CD14-positive monocyte (primary cell): ENCODE data around the gene NHERF2. TPM values are rescaled to one million over a fixed set of nuclear protein-coding genes. Genes with fewer than 3 reads are reported as not detected.

Experiments
- DNase-seq, 3 donors: peaks; one replicate each; pipeline ENCODE4 v3.0.0-alpha.2; 2011 to 2022
- H2AFZ ChIP-seq: 2 replicates; pipeline ENCODE4 v1.6.0; 2012; ENCODE audit warnings: mild to moderate bottlenecking, low read depth, low read length, inconsistent platforms; ENCODE audit not compliant: insufficient read depth, poor library complexity, severe bottlenecking
- H3K27ac ChIP-seq, 2 donors: 1 replicate in 1 of 2; 2 replicates in 1 of 2; pipeline ENCODE4 v1.5.1; 2012 to 2013; ENCODE audit warnings: low read length in 2 of 2, control low read depth in 1 of 2, inconsistent platforms in 1 of 2, low read depth in 1 of 2, mild to moderate bottlenecking in 1 of 2
- H3K27me3 ChIP-seq, 2 donors: one replicate each; pipeline versions ENCODE4 v1.6.0 to v1.6.1; 2011 to 2013; ENCODE audit warnings: low read length in 2 of 2; ENCODE audit not compliant: control insufficient read depth in 2 of 2, insufficient read depth in 2 of 2
- H3K36me3 ChIP-seq, 2 donors: replicated peaks in 1 of 2; 1 replicate in 1 of 2; 2 replicates in 1 of 2; pipeline versions ENCODE4 v1.5.1 to v1.6.1; 2012 to 2013; ENCODE audit warnings: low read length in 2 of 2, control low read depth in 1 of 2, inconsistent platforms in 1 of 2, mild to moderate bottlenecking in 1 of 2; ENCODE audit not compliant: insufficient read depth in 2 of 2, control insufficient read depth in 1 of 2
- H3K4me1 ChIP-seq, 2 donors: 1 replicate in 1 of 2; 2 replicates in 1 of 2; pipeline versions ENCODE4 v1.5.1 to v1.6.1; 2012 to 2013; ENCODE audit warnings: low read length in 2 of 2, control low read depth in 1 of 2, inconsistent platforms in 1 of 2, mild to moderate bottlenecking in 1 of 2, moderate library complexity in 1 of 2; ENCODE audit not compliant: insufficient read depth in 2 of 2, control insufficient read depth in 1 of 2
- H3K4me2 ChIP-seq: replicated peaks from 2 replicates; pipeline ENCODE3; 2012; ENCODE audit warnings: low read length, moderate library complexity, mild to moderate bottlenecking; ENCODE audit not compliant: poor library complexity, severe bottlenecking; ENCODE audit errors: extremely low read depth
- H3K4me3 ChIP-seq, 3 experiments: fragments of 200-600 bp in 1 of 3; sonication (generic) in 1 of 3; replicated peaks in 1 of 3; 1 replicate in 2 of 3; 2 replicates in 1 of 3; pipeline ENCODE4 v1.5.1; 2011 to 2013; ENCODE audit warnings: low read length in 3 of 3, mild to moderate bottlenecking in 3 of 3, control low read depth in 2 of 3, low read depth in 2 of 3, inconsistent platforms in 1 of 3, moderate library complexity in 1 of 3
- H3K79me2 ChIP-seq: 2 replicates; pipeline ENCODE4 v1.6.0; 2012; ENCODE audit warnings: mild to moderate bottlenecking, control low read depth, inconsistent platforms, low read length, moderate library complexity; ENCODE audit not compliant: insufficient read depth
- H3K9ac ChIP-seq: 2 replicates; pipeline ENCODE4 v1.6.0; 2017; ENCODE audit warnings: low read length, mild to moderate bottlenecking; ENCODE audit not compliant: insufficient read depth, poor library complexity, severe bottlenecking
- H3K9me3 ChIP-seq, 2 donors: replicated peaks in 1 of 2; 1 replicate in 1 of 2; 2 replicates in 1 of 2; pipeline versions ENCODE4 v1.5.1 to v1.6.1; 2012 to 2013; ENCODE audit warnings: low read length in 2 of 2, control low read depth in 1 of 2; ENCODE audit not compliant: control insufficient read depth in 1 of 2, insufficient read depth in 1 of 2
- H4K20me1 ChIP-seq: 2 replicates; pipeline ENCODE4 v1.6.0; 2012; ENCODE audit warnings: mild to moderate bottlenecking, low read length, control low read depth, moderate library complexity; ENCODE audit not compliant: insufficient read depth
- H3K27ac Mint-ChIP-seq, 7 donors: one replicate each; pipeline ENCODE4 v1.8.0; 2020; ENCODE audit warnings: mild to moderate bottlenecking in 7 of 7, mixed read lengths in 7 of 7, moderate library complexity in 6 of 7, inconsistent platforms in 2 of 7
- H3K27me3 Mint-ChIP-seq, 3 donors: one replicate each; pipeline ENCODE4 v1.8.0; 2021 to 2022; ENCODE audit warnings: low read depth in 3 of 3, mild to moderate bottlenecking in 3 of 3, mixed read lengths in 3 of 3, moderate library complexity in 3 of 3, inconsistent platforms in 1 of 3
- H3K36me3 Mint-ChIP-seq, 2 donors: one replicate each; pipeline ENCODE4 v1.8.0; 2020; ENCODE audit warnings: mixed read lengths in 2 of 2, inconsistent platforms in 1 of 2, mild to moderate bottlenecking in 1 of 2
- H3K4me1 Mint-ChIP-seq: one replicate; pipeline ENCODE4 v1.8.0; 2020; ENCODE audit warnings: mild to moderate bottlenecking, mixed read lengths
- H3K4me3 Mint-ChIP-seq, 2 donors: one replicate each; pipeline ENCODE4 v1.8.0; 2020; ENCODE audit warnings: mild to moderate bottlenecking in 2 of 2, mixed read lengths in 2 of 2, moderate library complexity in 1 of 2
- H3K9me3 Mint-ChIP-seq, 7 donors: one replicate each; pipeline ENCODE4 v1.8.0; 2020 to 2022; ENCODE audit warnings: mixed read lengths in 7 of 7, mild to moderate bottlenecking in 6 of 7, moderate library complexity in 6 of 7, inconsistent platforms in 2 of 7
- WGBS: methylation state at CpG from one replicate; pipeline ENCODE4 v1.1.5; 2013; ENCODE audit warnings: missing lambda C conversion rate; ENCODE audit not compliant: insufficient coverage; 5-methylcytosine and 5-hydroxymethylcytosine counted together
- intact Hi-C, 2 donors: fragments of 100-400 bp; cut with micrococcal nuclease; formaldehyde crosslinking; loops; one replicate each; pipeline versions ENCODE4 v1.15.0 to v1.15.1; 2023
- polyA plus RNA-seq, 3 donors: library from polyadenylated mRNA; depleted of rRNA in 1 of 3; unstranded in 2 of 3; stranded (reverse) in 1 of 3; fragments of 300-500 nt in 2 of 3; fragments of >200 nt in 1 of 3; fragmentation: Illumina TruSeq in 2 of 3; gene quantifications; 1 replicate in 2 of 3; 2 replicates in 1 of 3; pipeline ENCODE4 v1.2.3, GENCODE V29; 2012 to 2021
- TF ChIP-seq, protein P1 (sequence below): fragments of 200-600 bp; IDR thresholded peaks from one replicate; pipeline ENCODE4 v1.8.0; 2022; ENCODE audit warnings: antibody characterized with exemption, mild to moderate bottlenecking

NHERF2 gene
- polyA plus RNA-seq, 3 donors, result 0.66 to 8.2 (median 0.78) TPM

DNA sequence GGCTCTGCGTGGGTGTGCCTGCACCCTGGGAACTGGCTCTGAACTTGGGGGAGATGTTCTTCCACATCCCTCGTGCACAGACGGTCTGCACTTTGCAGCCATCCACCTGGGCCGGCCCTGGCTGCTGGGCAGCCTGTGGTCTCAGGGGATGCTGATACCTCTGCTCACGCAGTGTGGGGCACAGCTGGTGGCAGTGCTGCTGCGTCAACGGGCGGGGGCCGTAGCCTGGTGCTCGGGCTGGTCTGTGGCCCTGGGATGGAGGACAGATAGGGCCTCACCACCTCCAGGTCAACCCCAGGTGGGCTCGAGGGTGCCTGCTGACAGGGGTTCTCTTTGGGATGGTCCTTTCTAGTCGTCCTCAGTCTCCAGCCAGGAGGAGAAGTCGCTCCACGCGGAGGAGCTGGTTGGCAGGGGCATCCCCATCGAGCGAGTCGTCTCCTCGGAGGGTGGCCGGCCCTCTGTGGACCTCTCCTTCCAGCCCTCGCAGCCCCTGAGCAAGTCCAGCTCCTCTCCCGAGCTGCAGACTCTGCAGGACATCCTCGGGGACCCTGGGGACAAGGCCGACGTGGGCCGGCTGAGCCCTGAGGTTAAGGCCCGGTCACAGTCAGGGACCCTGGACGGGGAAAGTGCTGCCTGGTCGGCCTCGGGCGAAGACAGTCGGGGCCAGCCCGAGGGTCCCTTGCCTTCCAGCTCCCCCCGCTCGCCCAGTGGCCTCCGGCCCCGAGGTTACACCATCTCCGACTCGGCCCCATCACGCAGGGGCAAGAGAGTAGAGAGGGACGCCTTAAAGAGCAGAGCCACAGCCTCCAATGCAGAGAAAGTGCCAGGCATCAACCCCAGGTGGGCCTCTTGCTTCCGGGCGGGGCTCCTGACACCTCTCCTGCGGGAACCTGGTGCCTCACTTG, 57.4 kb downstream of the NHERF2 start:
- Histone ChIP-seq H3K4me3 (no peak overlapping the region), H3K9ac (no peak overlapping the region), H3K27ac (no peak overlapping the region), H3K4me1 (no peaks in the 10 kb centered on the region), H4K20me1 (no peaks in the 10 kb centered on the region), H3K4me2 (no peak overlapping the region), H3K79me2 (no peaks in the 10 kb centered on the region), H2AFZ (no peak overlapping the region), H3K27me3 (no peaks in the 10 kb centered on the region), H3K9me3 (no peaks in the 10 kb centered on the region), H3K36me3 (peaks cover 85 to 98% of the 10 kb centered on the region in 2 donors)
- Mint-ChIP-seq H3K36me3 (peaks cover 44 to 78% of the 10 kb centered on the region in 2 donors), H3K27me3 (peaks cover 0 to 2% (median 0%) of the 10 kb centered on the region in 3 donors), H3K27ac (no peak overlapping the region), H3K4me1 (no peaks in the 10 kb centered on the region), H3K9me3 (no peaks in the 10 kb centered on the region), H3K4me3 (no peak overlapping the region)
- WGBS, result 98% methylated on average over 40 of the region's 44 CpGs
- TF ChIP-seq, protein P1, sequence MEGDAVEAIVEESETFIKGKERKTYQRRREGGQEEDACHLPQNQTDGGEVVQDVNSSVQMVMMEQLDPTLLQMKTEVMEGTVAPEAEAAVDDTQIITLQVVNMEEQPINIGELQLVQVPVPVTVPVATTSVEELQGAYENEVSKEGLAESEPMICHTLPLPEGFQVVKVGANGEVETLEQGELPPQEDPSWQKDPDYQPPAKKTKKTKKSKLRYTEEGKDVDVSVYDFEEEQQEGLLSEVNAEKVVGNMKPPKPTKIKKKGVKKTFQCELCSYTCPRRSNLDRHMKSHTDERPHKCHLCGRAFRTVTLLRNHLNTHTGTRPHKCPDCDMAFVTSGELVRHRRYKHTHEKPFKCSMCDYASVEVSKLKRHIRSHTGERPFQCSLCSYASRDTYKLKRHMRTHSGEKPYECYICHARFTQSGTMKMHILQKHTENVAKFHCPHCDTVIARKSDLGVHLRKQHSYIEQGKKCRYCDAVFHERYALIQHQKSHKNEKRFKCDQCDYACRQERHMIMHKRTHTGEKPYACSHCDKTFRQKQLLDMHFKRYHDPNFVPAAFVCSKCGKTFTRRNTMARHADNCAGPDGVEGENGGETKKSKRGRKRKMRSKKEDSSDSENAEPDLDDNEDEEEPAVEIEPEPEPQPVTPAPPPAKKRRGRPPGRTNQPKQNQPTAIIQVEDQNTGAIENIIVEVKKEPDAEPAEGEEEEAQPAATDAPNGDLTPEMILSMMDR, result no peak
- DNase-seq, result no peak
- intact Hi-C loops, result no loop called here

DNA sequence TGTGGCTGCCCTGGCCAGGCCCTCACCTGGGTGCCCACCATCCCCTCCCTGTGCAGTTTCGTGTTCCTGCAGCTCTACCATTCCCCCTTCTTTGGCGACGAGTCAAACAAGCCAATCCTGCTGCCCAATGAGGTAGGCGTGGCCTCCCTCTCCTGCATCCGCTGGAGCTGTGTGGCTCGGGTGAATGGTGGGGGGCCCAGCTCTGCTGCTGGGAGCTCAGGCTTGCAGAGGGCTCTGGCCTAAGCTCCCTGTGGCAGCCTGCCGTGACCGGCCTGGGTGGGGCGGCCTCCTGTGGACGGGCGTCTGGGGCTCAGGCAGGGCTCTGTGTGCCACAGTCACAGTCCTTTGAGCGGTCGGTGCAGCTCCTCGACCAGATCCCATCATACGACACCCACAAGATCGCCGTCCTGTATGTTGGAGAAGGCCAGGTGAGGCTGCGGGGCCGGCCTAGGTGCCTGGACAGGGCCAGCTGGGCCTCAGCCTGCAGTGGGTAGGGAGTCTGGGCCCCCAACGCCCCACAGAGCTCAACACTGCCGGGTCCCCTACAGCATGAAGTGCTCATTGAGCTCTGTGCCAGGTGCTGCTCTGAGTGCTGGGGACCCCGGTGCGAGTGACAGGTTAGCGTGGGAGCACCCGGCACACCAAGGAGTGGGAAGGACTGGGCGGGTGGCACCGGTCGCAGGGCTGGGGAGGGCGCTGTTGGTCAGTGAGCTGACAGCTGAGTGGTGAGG, 58.4 kb downstream of the NHERF2 start:
- no peak overlapping the region for H3K4me3 Mint-ChIP-seq

More for the DNA sequence above, 58.4 kb downstream of the NHERF2 start:
- H4K20me1 ChIP-seq, result no peaks in the 10 kb centered on the region
- no peaks in the 10 kb centered on the region for H3K79me2 ChIP-seq
- H3K36me3 ChIP-seq, result peaks cover 84 to 94% of the 10 kb centered on the region in 2 donors
- H3K27ac ChIP-seq, result no peak overlapping the region
- no peaks in the 10 kb centered on the region for H3K27me3 ChIP-seq
- no peaks in the 10 kb centered on the region for H3K9me3 ChIP-seq
- H3K4me2 ChIP-seq, result no peak overlapping the region
- no peak overlapping the region for H3K4me3 ChIP-seq
- peaks cover 0 to 2% (median 0%) of the 10 kb centered on the region in 3 donors for H3K27me3 Mint-ChIP-seq
- no peak overlapping the region for H2AFZ ChIP-seq
- WGBS, result 97% methylated on average over 28 of the region's 29 CpGs
- no peak overlapping the region for H3K9ac ChIP-seq
- H3K4me1 ChIP-seq, result no peaks in the 10 kb centered on the region
- intact Hi-C loops, result no loop called here
- DNase-seq, result no peak
- no peak overlapping the region for H3K27ac Mint-ChIP-seq
- H3K9me3 Mint-ChIP-seq, result no peaks in the 10 kb centered on the region
- peaks cover 42 to 79% of the 10 kb centered on the region in 2 donors for H3K36me3 Mint-ChIP-seq
- TF ChIP-seq, protein P1, result no peak
- no peaks in the 10 kb centered on the region for H3K4me1 Mint-ChIP-seq
